ENCODE data around the gene ZC3H4. TPM values are rescaled to one million over a fixed set of nuclear protein-coding genes. Genes with fewer than 3 reads are reported as not detected.

Gene ZC3H4
- total and polyA plus RNA-seq, 10 of the 15 experiments (the other 5 are each of a cell fraction or from before 2014, with no cell fraction given): 5.1 to 86.3 (median 15.5) TPM

DNA sequence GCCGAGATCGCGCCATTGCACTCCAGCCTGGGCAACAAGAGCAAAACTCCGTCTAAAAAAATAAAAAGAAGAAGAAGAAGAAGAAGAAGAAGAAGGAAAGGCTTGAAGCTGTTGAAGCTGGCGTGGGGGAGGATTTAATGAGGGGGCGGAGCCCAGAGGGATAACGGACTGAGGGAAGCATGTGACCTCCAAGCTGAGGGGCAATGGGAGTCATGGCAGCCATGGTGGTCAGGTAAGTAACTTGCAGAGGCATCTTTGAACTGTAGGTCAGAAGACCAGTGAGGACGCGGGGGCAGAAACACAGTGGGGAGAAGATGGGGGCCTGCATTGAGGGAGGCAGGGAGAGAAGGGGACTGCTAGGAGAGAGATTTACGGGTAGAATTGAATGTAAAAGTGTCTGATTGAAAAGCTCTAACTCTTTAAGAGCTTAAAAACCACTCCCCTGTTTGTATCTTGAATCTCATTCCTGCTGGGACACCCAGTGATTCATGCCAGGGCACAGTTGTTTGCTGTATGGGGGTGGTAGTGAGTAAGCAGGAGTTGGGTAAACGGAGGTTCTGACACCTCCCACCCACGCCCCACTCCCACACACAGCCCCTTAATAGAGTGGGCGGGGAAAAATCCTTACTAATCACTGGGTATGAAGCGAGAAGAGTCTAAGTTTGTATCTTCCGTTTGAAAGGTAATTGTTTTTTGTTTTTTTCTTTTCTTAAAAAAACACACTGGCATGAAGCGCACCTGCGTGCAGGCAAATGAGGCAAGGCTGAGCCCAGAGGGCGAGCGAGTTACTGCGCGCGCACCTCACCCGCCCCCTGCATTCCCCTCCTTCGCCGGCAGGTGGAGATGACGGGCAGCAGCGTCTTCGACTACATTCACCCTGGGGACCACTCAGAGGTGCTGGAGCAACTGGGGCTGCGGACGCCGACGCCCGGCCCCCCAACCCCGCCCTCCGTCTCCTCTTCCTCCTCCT lies 78.2 kb downstream of the ZC3H4 start:
- no peaks in the 10 kb centered on the region; a peak in 1 of 4 replicates for H3K27me3 ChIP-seq (replicated peaks in 1 of 2; ENCODE audit: control insufficient read depth in 2 of 2, insufficient read depth in 2 of 2, low read length in 1 of 2)
- in situ Hi-C loops (cut with MboI): no loop called here
- CTCF ChIA-PET: interaction anchor here (0.6 to 4.8 kb wide), 24 partner anchors 9 to 709 kb away, joined by 3 to 67 read pairs (median 5); partner anchors contain the start of genes AP2S1, CCDC9, SAE1 and ZC3H4
- no peaks in the 10 kb centered on the region for H4K20me1 ChIP-seq (ENCODE audit: control insufficient read depth, insufficient read depth)
- RAD21 ChIA-PET (ENCODE audit: unreplicated experiment): interaction anchor here (0.6 to 2.5 kb wide), 11 partner anchors 9 to 152 kb away, joined by 3 to 15 read pairs (median 4); partner anchors contain the start of genes SAE1 and ZC3H4
- peak overlapping the region; percentile 46; the same call in 1 of the 2 replicates for H3K9ac ChIP-seq (ENCODE audit: control insufficient read depth, insufficient read depth, low read length)
- ATAC-seq (peak; percentile 95), FAIRE-seq (peak; percentile 81), DNase-seq (ENCODE audit: low read depth, low spot score) (peak; percentile 77)
- POLR2A ChIA-PET: interaction anchor here (0.6 to 2.5 kb wide), 3 partner anchors 13 to 96 kb away, joined by 3 to 10 read pairs (median 6); partner anchors contain the start of genes TMEM160 and ZC3H4
- SMC1A ChIA-PET (ENCODE audit: uncharacterized antibody, unreplicated experiment): interaction anchor here (0.6 to 3.1 kb wide), 12 partner anchors 10 to 209 kb away, joined by 3 to 18 read pairs (median 4); partner anchors contain the start of gene AP2S1
- no TSS peak for BruUV-seq (replicated peaks)
- peak overlapping the region; percentile 85 for H2AFZ ChIP-seq (ENCODE audit: control insufficient read depth, low read depth, low read length)
- H3K4me2 ChIP-seq (ENCODE audit: control insufficient read depth, insufficient read depth): peak overlapping the region; percentile 97
- intact Hi-C loops (cut with micrococcal nuclease; ENCODE audit: unreplicated experiment): loop anchor here (2.0 to 10.0 kb wide), 2 partner anchors 89 to 209 kb away; no protein-coding TSS in a partner anchor
- H3K4me1 ChIP-seq (ENCODE audit: control insufficient read depth, insufficient read depth, low read length): peaks cover 6% of the 10 kb centered on the region; the same call in 1 of the 2 replicates
- H3K27ac ChIP-seq (ENCODE audit: control insufficient read depth, insufficient read depth): no peak overlapping the region
- no peaks in the 10 kb centered on the region for H3K36me3 ChIP-seq (ENCODE audit: control insufficient read depth in 2 of 2, insufficient read depth in 2 of 2, low read length in 1 of 2)
- no peaks in the 10 kb centered on the region for H3K79me2 ChIP-seq (ENCODE audit: control insufficient read depth, insufficient read depth, low read length)
- H3K9me3 ChIP-seq (replicated peaks; ENCODE audit: control insufficient read depth, insufficient read depth, low read length): no peaks in the 10 kb centered on the region
- H3K4me3 ChIP-seq: peak overlapping the region; percentile 77
- WGBS (ENCODE audit: insufficient coverage, insufficient replicate concordance, low lambda C conversion rate, missing lambda C conversion rate): 11% methylated on average over 29 of the region's 35 CpGs
- TF ChIP-seq POLR2A (IDR thresholded peaks at IDR 0.05; ENCODE audit: low read depth, low read length) (peak; percentile 50), RB1 (IDR thresholded peaks at IDR 0.05; ENCODE audit: borderline replicate concordance) (0 out of 2 replicates have a peak, but pooled peaks have one; percentile 51), TCF12 (IDR thresholded peaks at IDR 0.05; ENCODE audit: low read depth, low read length) (0 out of 2 replicates have a peak, but pooled peaks have one; percentile 23), POU2F2 (IDR thresholded peaks at IDR 0.05; ENCODE audit: borderline replicate concordance, low read depth, low read length) (peak; percentile 50; the same call in 1 of the 3 replicates), DPF2 (IDR thresholded peaks at IDR 0.05) (0 out of 2 replicates have a peak, but pooled peaks have one; percentile 36), MEF2B (IDR thresholded peaks at IDR 0.05; ENCODE audit: partially characterized antibody, poor library complexity, severe bottlenecking) (peak; percentile 74), YY1 (IDR thresholded peaks at IDR 0.05; ENCODE audit: low read depth, low read length) (peak; percentile 50), TARDBP (IDR thresholded peaks at IDR 0.05; ENCODE audit: borderline replicate concordance) (no peak), PBX3 (IDR thresholded peaks at IDR 0.05; ENCODE audit: insufficient replicate concordance, low read depth, low read length) (peak; percentile 82), CHD2 (IDR thresholded peaks at IDR 0.05; ENCODE audit: borderline replicate concordance, low read depth, low read length) (0 out of 2 replicates have a peak, but pooled peaks have one; percentile 26), BCLAF1 (IDR thresholded peaks at IDR 0.05) (no peak), ZNF384 (IDR thresholded peaks at IDR 0.05; ENCODE audit: borderline replicate concordance, low read depth, low read length) (peak; percentile 70; the same call in 1 of the 2 replicates), CTCF (IDR thresholded peaks at IDR 0.05 in 2 of 3, conservative IDR thresholded peaks at IDR 0.05 in 1 of 3; ENCODE audit: control insufficient read depth in 2 of 3, extremely low read depth in 1 of 3, insufficient read depth in 1 of 3, low read depth in 3 of 3, low read length in 3 of 3) (peak; percentile 95 to 97 (median 96))
- TF ChIP-seq, protein P1, sequence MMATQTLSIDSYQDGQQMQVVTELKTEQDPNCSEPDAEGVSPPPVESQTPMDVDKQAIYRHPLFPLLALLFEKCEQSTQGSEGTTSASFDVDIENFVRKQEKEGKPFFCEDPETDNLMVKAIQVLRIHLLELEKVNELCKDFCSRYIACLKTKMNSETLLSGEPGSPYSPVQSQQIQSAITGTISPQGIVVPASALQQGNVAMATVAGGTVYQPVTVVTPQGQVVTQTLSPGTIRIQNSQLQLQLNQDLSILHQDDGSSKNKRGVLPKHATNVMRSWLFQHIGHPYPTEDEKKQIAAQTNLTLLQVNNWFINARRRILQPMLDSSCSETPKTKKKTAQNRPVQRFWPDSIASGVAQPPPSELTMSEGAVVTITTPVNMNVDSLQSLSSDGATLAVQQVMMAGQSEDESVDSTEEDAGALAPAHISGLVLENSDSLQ (IDR thresholded peaks at IDR 0.05): peak; percentile 93

All from GM12878 (cell line).